ENCODE results near the gene PGD.

PGD gene

GRCh38 chr1:10470043-10470442 is 71.2 kb downstream of the PGD start:
- Mint-ChIP-seq H3K36me3 (peaks cover 4% of the 10 kb centered on the region), H3K27me3 (no peaks in the 10 kb centered on the region), H3K27ac (no peak overlapping the region), H3K4me1 (ENCODE audit: low read depth) (peaks cover 25% of the 10 kb centered on the region), H3K9me3 (ENCODE audit: low read depth) (no peaks in the 10 kb centered on the region), H3K4me3 (no peak overlapping the region)
